GM13977 (cell line): ENCODE results near the gene TPRA1.

Source experiments
- DNase-seq: peaks from one replicate; pipeline ENCODE4 v3.0.0; 2012; ENCODE audit warnings: low spot score
- in situ Hi-C: fragments of 300-500 bp; cut with MboI; formaldehyde crosslinking; loops from one replicate; pipeline ENCODE4 v1.12.0; 2022; ENCODE audit warnings: low sequenced_read_pairs, low pct_unique_long_range_greater_than_20kb, mixed read lengths, inconsistent platforms; ENCODE audit not compliant: unreplicated experiment
- TF ChIP-seq, protein P1 (sequence below): IDR thresholded peaks from 2 replicates; pipeline ENCODE4 v1.5.1; 2012; ENCODE audit warnings: mild to moderate bottlenecking, control low read depth; ENCODE audit not compliant: insufficient read depth; ENCODE audit errors: extremely low read depth, missing control alignments

The TPRA1 gene

DNA sequence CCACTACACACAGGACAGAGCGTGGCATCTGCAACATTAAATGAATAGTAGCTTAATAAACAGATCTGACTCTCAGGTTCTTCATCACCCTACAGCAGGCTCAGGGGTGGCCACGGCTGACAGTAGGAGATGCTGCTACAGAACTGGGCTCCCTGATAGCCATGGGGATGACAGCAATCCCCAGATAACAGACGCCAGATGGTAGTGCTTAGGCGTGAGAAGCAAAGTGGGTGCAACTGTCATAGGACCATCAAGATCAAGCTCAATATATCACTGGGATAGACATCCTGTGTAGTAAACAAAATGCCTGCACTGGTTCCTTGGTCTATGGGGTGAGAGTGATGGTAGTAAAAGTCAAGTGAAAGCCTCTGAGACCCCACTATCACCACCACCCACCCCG lies 2.6 kb upstream of the TPRA1 start:
- in situ Hi-C loops = no loop called here
- TF ChIP-seq, protein P1, sequence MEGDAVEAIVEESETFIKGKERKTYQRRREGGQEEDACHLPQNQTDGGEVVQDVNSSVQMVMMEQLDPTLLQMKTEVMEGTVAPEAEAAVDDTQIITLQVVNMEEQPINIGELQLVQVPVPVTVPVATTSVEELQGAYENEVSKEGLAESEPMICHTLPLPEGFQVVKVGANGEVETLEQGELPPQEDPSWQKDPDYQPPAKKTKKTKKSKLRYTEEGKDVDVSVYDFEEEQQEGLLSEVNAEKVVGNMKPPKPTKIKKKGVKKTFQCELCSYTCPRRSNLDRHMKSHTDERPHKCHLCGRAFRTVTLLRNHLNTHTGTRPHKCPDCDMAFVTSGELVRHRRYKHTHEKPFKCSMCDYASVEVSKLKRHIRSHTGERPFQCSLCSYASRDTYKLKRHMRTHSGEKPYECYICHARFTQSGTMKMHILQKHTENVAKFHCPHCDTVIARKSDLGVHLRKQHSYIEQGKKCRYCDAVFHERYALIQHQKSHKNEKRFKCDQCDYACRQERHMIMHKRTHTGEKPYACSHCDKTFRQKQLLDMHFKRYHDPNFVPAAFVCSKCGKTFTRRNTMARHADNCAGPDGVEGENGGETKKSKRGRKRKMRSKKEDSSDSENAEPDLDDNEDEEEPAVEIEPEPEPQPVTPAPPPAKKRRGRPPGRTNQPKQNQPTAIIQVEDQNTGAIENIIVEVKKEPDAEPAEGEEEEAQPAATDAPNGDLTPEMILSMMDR = no peak
- no peak for DNase-seq

DNA sequence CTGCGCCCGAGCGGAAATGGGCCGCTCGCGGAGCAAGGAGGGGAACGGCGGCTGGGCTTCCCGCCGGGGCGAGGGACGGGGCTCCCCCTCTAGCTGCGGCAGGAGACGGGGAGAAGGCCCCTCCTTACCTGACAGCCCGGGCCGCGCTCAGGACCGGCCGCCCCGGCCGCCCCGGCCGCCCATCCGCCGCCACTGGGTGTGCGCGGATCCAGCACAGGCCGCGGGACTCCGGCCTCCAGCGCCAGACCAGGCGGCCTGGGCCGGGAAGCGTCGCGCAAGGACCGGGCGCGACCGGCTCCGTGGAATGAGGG lies 296 bp downstream of the TPRA1 start:
- peak; percentile 74 for DNase-seq
- in situ Hi-C loops = no loop called here
- TF ChIP-seq, protein P1 = no peak

DNA sequence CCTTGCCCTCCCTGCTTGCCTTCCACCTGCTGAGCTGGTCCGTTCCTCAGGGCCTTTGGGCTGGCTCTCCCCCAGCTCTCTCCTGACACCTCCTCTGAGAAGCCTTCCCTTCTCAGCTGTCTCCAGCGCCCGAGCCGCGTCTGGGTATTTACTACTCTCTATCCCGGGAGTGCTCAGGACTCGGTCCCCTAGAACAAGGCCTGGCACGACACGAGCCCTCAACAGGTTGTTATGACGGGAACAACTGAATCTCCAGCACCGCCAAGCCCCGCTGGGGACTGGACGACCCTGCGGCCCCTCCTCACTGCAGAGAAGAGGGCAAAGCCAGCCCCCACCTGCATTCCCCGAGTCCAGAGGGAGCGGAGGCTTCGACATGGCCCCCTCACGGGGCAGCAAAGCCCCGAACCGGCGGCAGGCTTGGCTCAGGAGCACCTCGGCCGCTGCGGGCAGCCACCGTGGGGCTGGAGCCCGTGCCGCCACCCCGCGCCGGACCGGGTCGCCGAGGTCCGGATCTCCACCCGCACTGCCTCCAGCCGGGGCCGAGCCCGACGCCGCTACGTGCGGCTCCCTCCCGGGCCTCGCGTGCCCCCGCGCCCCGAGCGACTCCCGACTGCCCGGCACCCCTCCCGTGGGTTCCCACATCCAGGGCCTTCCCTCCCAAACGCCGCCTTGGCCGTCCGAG lies 792 bp downstream of the TPRA1 start:
- TF ChIP-seq, protein P1 = no peak
- no peak for DNase-seq
- in situ Hi-C loops = no loop called here

DNA sequence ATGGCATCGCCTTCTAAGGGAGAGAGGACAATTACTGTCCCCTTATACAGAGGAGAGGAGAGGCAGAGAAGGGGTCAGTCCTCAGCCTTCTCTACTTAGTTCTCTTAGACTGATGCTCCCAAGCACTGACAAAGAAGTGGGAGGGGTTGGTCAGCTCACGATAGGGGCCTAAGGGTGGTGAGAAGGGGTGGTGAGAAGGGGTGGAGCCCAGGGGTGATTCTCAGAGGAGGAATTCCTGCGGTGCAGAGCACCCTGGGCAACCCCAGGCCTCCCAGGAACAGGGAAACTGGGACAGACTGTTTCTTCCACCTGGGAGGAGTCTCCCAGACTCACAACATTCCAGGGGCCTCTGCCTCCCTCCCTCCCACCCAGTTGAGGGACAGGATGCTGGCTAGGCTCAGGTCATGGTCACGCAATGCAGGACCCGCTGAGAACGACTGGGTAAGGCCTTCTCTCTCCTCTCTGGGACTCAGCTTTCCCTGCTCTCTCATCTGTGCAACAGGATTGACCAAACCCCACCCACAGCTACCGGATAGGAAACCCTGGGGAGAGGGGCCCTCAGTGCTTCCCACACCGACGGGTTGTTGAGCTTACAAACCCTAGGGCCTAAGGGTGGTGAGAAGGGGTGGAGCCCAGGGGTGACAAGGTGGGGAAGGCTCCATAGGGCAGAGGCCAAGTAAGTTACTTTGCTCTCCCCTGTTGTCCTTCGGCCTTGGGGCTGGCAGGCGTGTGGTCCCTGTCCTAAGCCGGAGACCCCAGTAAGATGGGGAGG lies 1.5 kb downstream of the TPRA1 start:
- in situ Hi-C loops = no loop called here
- DNase-seq = no peak
- TF ChIP-seq, protein P1 = no peak

DNA sequence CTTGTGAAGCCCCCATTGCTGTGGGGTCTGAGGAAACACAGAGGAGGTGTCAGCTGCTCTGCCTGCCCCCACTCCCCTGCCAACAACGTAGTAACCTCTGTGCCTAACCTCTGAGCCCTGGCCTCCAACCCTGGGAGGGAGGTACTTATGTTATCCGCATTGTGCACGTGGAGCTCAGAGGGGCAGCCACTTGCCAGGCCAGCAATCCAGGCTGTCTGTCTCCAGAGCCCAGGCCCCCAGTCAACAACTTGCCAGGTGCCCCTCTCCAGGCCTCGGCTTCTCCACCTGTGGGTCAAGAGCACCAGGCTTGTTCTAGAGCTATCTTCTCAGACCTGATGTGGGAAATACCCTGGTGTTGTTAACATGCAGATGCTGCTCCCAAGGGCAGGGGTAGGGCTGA lies 2.7 kb downstream of the TPRA1 start:
- in situ Hi-C loops = no loop called here
- TF ChIP-seq, protein P1 = no peak
- DNase-seq = no peak

DNA sequence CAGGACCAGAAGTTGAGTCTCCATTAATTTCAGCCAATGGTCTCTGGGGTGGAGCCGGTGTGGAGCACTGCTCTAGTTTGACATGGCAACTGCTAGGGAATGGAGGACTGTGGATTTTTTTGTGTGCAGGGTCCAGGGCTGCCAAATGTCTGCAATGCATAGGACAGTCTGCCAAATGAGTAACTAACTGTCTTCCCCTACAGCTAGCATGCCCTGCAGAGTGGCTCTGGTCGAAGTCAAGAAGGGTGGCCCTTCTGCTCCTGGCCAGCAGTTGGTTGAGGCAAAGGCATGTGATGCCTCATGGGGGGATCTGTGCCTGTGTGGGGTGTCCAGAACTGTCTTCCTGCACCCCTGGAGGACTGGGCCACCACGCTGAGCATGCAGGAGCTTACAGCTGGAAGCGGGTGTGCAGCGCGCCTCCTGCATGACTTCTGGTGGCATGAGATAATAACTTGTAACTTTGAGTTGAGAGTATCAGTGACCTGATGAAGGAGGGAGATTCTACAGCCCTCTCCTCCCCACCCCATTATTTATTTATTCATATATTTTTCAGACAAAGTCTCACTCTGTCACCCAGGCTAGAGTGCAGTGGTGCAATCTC lies 4.6 kb downstream of the TPRA1 start:
- in situ Hi-C loops = no loop called here
- TF ChIP-seq, protein P1 = no peak
- DNase-seq = no peak
